ENCODE measurements around the gene JMJD8. TPM values are rescaled to one million over a fixed set of nuclear protein-coding genes. Genes with fewer than 3 reads are reported as not detected.

JMJD8 gene
- total and polyA plus RNA-seq, 9 of the 15 experiments (the other 6 are each of a cell fraction or from before 2014, with no cell fraction given), result 1.2 to 50.6 (median 29.3) TPM

DNA sequence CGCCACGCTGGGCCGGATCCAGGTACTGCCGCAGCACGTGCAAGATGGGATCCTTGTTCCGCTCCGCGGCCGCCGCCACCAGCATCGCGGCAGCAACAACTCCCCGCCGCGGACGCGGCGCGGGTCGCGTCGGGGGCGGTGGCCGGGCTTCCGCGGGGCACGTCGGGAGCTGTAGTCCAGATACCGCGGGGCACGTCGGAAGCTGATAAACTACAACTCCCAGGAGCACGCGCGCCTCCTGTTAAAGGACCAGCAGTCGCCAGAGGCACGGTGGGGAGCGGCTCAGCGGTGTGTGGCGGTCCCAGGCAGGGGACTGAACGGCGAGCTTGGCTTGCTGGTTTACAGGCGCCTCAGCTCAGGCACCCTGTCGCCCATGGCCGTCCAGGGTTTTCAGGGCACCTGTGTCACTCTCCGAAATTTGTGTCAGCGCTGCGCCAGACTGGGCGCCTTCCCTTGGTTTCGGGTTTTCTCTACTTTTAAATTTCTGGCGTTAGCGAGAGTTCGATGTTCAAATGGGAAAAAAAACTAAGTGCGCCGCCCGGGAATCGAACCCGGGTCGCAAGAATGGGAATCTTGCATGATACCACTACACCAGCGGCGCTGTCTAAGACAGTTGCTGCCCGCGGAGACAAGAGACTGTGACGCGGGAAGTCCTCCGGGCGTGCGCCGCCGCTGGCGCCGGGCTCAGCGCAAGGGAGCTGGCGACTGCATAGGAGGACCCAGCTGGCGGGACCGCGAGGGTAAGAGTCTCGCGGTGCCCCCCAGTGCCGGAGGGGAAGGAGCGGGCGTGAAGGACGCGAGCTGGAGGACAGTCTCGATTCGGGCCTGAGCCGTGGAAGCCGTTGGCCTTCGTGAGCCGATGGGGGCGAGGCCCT, 47.7 kb downstream of the JMJD8 start, which contains the start of gene METTL26 (continued):
- TF ChIP-seq, protein P1, sequence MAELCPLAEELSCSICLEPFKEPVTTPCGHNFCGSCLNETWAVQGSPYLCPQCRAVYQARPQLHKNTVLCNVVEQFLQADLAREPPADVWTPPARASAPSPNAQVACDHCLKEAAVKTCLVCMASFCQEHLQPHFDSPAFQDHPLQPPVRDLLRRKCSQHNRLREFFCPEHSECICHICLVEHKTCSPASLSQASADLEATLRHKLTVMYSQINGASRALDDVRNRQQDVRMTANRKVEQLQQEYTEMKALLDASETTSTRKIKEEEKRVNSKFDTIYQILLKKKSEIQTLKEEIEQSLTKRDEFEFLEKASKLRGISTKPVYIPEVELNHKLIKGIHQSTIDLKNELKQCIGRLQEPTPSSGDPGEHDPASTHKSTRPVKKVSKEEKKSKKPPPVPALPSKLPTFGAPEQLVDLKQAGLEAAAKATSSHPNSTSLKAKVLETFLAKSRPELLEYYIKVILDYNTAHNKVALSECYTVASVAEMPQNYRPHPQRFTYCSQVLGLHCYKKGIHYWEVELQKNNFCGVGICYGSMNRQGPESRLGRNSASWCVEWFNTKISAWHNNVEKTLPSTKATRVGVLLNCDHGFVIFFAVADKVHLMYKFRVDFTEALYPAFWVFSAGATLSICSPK (IDR thresholded peaks at IDR 0.05; ENCODE audit: borderline replicate concordance), result no peak
- TF ChIP-seq RBM22 (IDR thresholded peaks at IDR 0.05; ENCODE audit: low read depth, low read length, poor library complexity, severe bottlenecking) (peak; percentile 98), CTBP1 (IDR thresholded peaks at IDR 0.05; ENCODE audit: borderline replicate concordance) (peak; percentile 96), SREBF1 (IDR thresholded peaks at IDR 0.05; ENCODE audit: borderline replicate concordance, low read depth, low read length) (peak; percentile 69; the same call in 1 of the 2 replicates), COPS2 (conservative IDR thresholded peaks at IDR 0.05) (no peak), L3MBTL2 (IDR thresholded peaks at IDR 0.05) (peak; percentile 98), NFIC (IDR thresholded peaks at IDR 0.05) (peak; percentile 83), ILK (tag; IDR thresholded peaks at IDR 0.05; ENCODE audit: borderline replicate concordance, low read depth) (no peak), HDAC8 (tag; IDR thresholded peaks at IDR 0.05) (peak; percentile 33; the same call in 1 of the 2 replicates), RBM15 (IDR thresholded peaks at IDR 0.05; ENCODE audit: insufficient read depth, low read length) (no peak), XRCC5 (IDR thresholded peaks at IDR 0.05; ENCODE audit: low read depth, low read length) (peak; percentile 87), EP400 (IDR thresholded peaks at IDR 0.05) (peak; percentile 84), ZNF766 (CRISPR knock-in tag; conservative IDR thresholded peaks at IDR 0.05) (peak; percentile 49), ZC3H11A (IDR thresholded peaks at IDR 0.05; ENCODE audit: low read depth, low read length) (peak; percentile 36; the same call in 1 of the 2 replicates), KLF1 (tag; IDR thresholded peaks at IDR 0.05) (peak; percentile 68)
- TF ChIP-seq, protein P2, sequence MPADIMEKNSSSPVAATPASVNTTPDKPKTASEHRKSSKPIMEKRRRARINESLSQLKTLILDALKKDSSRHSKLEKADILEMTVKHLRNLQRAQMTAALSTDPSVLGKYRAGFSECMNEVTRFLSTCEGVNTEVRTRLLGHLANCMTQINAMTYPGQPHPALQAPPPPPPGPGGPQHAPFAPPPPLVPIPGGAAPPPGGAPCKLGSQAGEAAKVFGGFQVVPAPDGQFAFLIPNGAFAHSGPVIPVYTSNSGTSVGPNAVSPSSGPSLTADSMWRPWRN (IDR thresholded peaks at IDR 0.05; ENCODE audit: low read depth), result no peak
- TF ChIP-seq, protein P3, sequence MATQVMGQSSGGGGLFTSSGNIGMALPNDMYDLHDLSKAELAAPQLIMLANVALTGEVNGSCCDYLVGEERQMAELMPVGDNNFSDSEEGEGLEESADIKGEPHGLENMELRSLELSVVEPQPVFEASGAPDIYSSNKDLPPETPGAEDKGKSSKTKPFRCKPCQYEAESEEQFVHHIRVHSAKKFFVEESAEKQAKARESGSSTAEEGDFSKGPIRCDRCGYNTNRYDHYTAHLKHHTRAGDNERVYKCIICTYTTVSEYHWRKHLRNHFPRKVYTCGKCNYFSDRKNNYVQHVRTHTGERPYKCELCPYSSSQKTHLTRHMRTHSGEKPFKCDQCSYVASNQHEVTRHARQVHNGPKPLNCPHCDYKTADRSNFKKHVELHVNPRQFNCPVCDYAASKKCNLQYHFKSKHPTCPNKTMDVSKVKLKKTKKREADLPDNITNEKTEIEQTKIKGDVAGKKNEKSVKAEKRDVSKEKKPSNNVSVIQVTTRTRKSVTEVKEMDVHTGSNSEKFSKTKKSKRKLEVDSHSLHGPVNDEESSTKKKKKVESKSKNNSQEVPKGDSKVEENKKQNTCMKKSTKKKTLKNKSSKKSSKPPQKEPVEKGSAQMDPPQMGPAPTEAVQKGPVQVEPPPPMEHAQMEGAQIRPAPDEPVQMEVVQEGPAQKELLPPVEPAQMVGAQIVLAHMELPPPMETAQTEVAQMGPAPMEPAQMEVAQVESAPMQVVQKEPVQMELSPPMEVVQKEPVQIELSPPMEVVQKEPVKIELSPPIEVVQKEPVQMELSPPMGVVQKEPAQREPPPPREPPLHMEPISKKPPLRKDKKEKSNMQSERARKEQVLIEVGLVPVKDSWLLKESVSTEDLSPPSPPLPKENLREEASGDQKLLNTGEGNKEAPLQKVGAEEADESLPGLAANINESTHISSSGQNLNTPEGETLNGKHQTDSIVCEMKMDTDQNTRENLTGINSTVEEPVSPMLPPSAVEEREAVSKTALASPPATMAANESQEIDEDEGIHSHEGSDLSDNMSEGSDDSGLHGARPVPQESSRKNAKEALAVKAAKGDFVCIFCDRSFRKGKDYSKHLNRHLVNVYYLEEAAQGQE (IDR thresholded peaks at IDR 0.05; ENCODE audit: borderline replicate concordance), result peak; percentile 49; the same call in 1 of the 2 replicates
- TF ChIP-seq, protein P3 (CRISPR knock-in tag; IDR thresholded peaks at IDR 0.05; ENCODE audit: low read depth), result peak; percentile 57; the same call in 1 of the 2 replicates

Measured in K562 (cell line).